ENCODE data around the gene NFIB.

NFIB gene

GRCh38 chr9:14180960-14181537 is 132.9 kb downstream of the NFIB start:
- Mint-ChIP-seq H3K36me3 (no peaks in the 10 kb centered on the region), H3K4me1 (no peaks in the 10 kb centered on the region), H3K4me3 (no peak overlapping the region), H3K9me3 (no peaks in the 10 kb centered on the region), H3K27ac (no peak overlapping the region), H3K27me3 (no peaks in the 10 kb centered on the region)
- ATAC-seq, result no peak

GRCh38 chr9:14180093-14180959 is 133.6 kb downstream of the NFIB start:
- Mint-ChIP-seq H3K27ac (no peak overlapping the region), H3K27me3 (no peaks in the 10 kb centered on the region)
- no peak for ATAC-seq

GRCh38 chr9:14179449-14179848 is 134.5 kb downstream of the NFIB start:
- H3K36me3 Mint-ChIP-seq, result no peaks in the 10 kb centered on the region
- no peaks in the 10 kb centered on the region for H3K9me3 Mint-ChIP-seq

More at GRCh38 chr9:14180093-14180959, 133.6 kb downstream of the NFIB start:
- H3K4me1 Mint-ChIP-seq, result no peaks in the 10 kb centered on the region
- no peaks in the 10 kb centered on the region for H3K9me3 Mint-ChIP-seq
- H3K36me3 Mint-ChIP-seq, result no peaks in the 10 kb centered on the region
- H3K4me3 Mint-ChIP-seq, result no peak overlapping the region

GRCh38 chr9:14175778-14176177 is 138.2 kb downstream of the NFIB start:
- Mint-ChIP-seq H3K4me1 (no peaks in the 10 kb centered on the region), H3K9me3 (peaks cover 3% of the 10 kb centered on the region), H3K27ac (no peak overlapping the region), H3K4me3 (no peak overlapping the region), H3K36me3 (no peaks in the 10 kb centered on the region), H3K27me3 (peaks cover 9% of the 10 kb centered on the region)
- ATAC-seq, result no peak

More at GRCh38 chr9:14179449-14179848, 134.5 kb downstream of the NFIB start:
- Mint-ChIP-seq H3K4me3 (no peak overlapping the region), H3K4me1 (no peaks in the 10 kb centered on the region), H3K27me3 (no peaks in the 10 kb centered on the region), H3K27ac (no peak overlapping the region)
- no peak for ATAC-seq

- no peaks in the 10 kb centered on the region for H3K36me3 Mint-ChIP-seq
- no peak for ATAC-seq
- H3K27me3 Mint-ChIP-seq, result peaks cover 9% of the 10 kb centered on the region
- H3K4me3 Mint-ChIP-seq, result no peak overlapping the region
- peaks cover 3% of the 10 kb centered on the region for H3K9me3 Mint-ChIP-seq
- H3K27ac Mint-ChIP-seq, result no peak overlapping the region
- H3K4me1 Mint-ChIP-seq, result no peaks in the 10 kb centered on the region
Measured at GRCh38 chr9:14173713-14174112, 140.2 kb downstream of the NFIB start.

GRCh38 chr9:14170973-14171596 is 142.9 kb downstream of the NFIB start:
- Mint-ChIP-seq H3K9me3 (peaks cover 6% of the 10 kb centered on the region), H3K4me1 (no peaks in the 10 kb centered on the region), H3K36me3 (no peaks in the 10 kb centered on the region), H3K27ac (no peak overlapping the region), H3K27me3 (peaks cover 9% of the 10 kb centered on the region), H3K4me3 (no peak overlapping the region)
- no peak for ATAC-seq

GRCh38 chr9:14170392-14170931 is 143.5 kb downstream of the NFIB start:
- Mint-ChIP-seq H3K9me3 (peaks cover 6% of the 10 kb centered on the region), H3K27me3 (peaks cover 9% of the 10 kb centered on the region), H3K27ac (no peak overlapping the region), H3K36me3 (no peaks in the 10 kb centered on the region), H3K4me1 (no peaks in the 10 kb centered on the region), H3K4me3 (no peak overlapping the region)
- no peak for ATAC-seq

- Mint-ChIP-seq H3K27ac (no peak overlapping the region), H3K27me3 (peaks cover 9% of the 10 kb centered on the region), H3K4me3 (no peak overlapping the region), H3K36me3 (no peaks in the 10 kb centered on the region), H3K4me1 (no peaks in the 10 kb centered on the region), H3K9me3 (peaks cover 6% of the 10 kb centered on the region)
- ATAC-seq, result no peak
Measured at GRCh38 chr9:14168381-14168780, 145.6 kb downstream of the NFIB start.

- H3K9me3 Mint-ChIP-seq, result peaks cover 5% of the 10 kb centered on the region
- no peak overlapping the region for H3K27ac Mint-ChIP-seq
- no peaks in the 10 kb centered on the region for H3K27me3 Mint-ChIP-seq
- H3K36me3 Mint-ChIP-seq, result no peaks in the 10 kb centered on the region
- no peaks in the 10 kb centered on the region for H3K4me1 Mint-ChIP-seq
- H3K4me3 Mint-ChIP-seq, result no peak overlapping the region
- no peak for ATAC-seq
Measured at GRCh38 chr9:14165376-14166035, 148.4 kb downstream of the NFIB start.

- peaks cover 5% of the 10 kb centered on the region for H3K9me3 Mint-ChIP-seq
- H3K4me3 Mint-ChIP-seq, result no peak overlapping the region
- no peak for ATAC-seq
- H3K27me3 Mint-ChIP-seq, result no peaks in the 10 kb centered on the region
- no peak overlapping the region for H3K27ac Mint-ChIP-seq
- H3K36me3 Mint-ChIP-seq, result no peaks in the 10 kb centered on the region
- no peaks in the 10 kb centered on the region for H3K4me1 Mint-ChIP-seq
Measured at GRCh38 chr9:14164908-14165307, 149.0 kb downstream of the NFIB start.

- Mint-ChIP-seq H3K27ac (no peak overlapping the region), H3K36me3 (no peaks in the 10 kb centered on the region), H3K4me1 (no peaks in the 10 kb centered on the region), H3K4me3 (no peak overlapping the region), H3K27me3 (no peaks in the 10 kb centered on the region), H3K9me3 (peaks cover 3% of the 10 kb centered on the region)
- ATAC-seq, result no peak
Measured at GRCh38 chr9:14159440-14160216, 154.3 kb downstream of the NFIB start.

- H3K27ac Mint-ChIP-seq, result no peak overlapping the region
- H3K9me3 Mint-ChIP-seq, result peaks cover 3% of the 10 kb centered on the region
- H3K4me3 Mint-ChIP-seq, result no peak overlapping the region
- no peak for ATAC-seq
- no peaks in the 10 kb centered on the region for H3K36me3 Mint-ChIP-seq
- H3K4me1 Mint-ChIP-seq, result no peaks in the 10 kb centered on the region
- H3K27me3 Mint-ChIP-seq, result no peaks in the 10 kb centered on the region
Measured at GRCh38 chr9:14158916-14159315, 155.0 kb downstream of the NFIB start.

GRCh38 chr9:14158136-14158813 is 155.7 kb downstream of the NFIB start:
- H3K9me3 Mint-ChIP-seq, result peaks cover 3% of the 10 kb centered on the region
- no peaks in the 10 kb centered on the region for H3K36me3 Mint-ChIP-seq
- H3K4me3 Mint-ChIP-seq, result no peak overlapping the region
- no peaks in the 10 kb centered on the region for H3K4me1 Mint-ChIP-seq
- no peaks in the 10 kb centered on the region for H3K27me3 Mint-ChIP-seq
- no peak for ATAC-seq
- no peak overlapping the region for H3K27ac Mint-ChIP-seq

- Mint-ChIP-seq H3K27ac (no peak overlapping the region), H3K9me3 (no peaks in the 10 kb centered on the region), H3K4me3 (no peak overlapping the region), H3K27me3 (no peaks in the 10 kb centered on the region), H3K36me3 (no peaks in the 10 kb centered on the region), H3K4me1 (no peaks in the 10 kb centered on the region)
- no peak for ATAC-seq
Measured at GRCh38 chr9:14157191-14157590, 156.8 kb downstream of the NFIB start.
